Right atrium auricular region (tissue), 2 donors: ENCODE data around the gene RHOB. TPM values are rescaled to one million over a fixed set of nuclear protein-coding genes. Genes with fewer than 3 reads are reported as not detected.

Source experiments
- DNase-seq: peaks from one replicate; pipeline ENCODE4 v3.0.0-alpha.2; 2019; ENCODE audit warnings: low spot score
- H3K27ac ChIP-seq, 2 donors: fragments of 200-600 bp; sonication (generic); 1 replicate in 1 of 2; 2 replicates in 1 of 2; pipeline ENCODE4 v1.5.1; 2016 to 2019
- H3K27me3 ChIP-seq, 2 donors: fragments of 200-600 bp; sonication (generic); one replicate each; pipeline versions ENCODE4 v1.5.1 to v1.6.0; 2017 to 2019
- H3K36me3 ChIP-seq: fragments of 200-600 bp; sonication (generic); one replicate; pipeline ENCODE4 v1.5.1; 2016
- H3K4me1 ChIP-seq, 2 donors: fragments of 200-600 bp; sonication (generic); one replicate each; pipeline versions ENCODE4 v1.5.1 to v1.6.0; 2017 to 2019
- H3K4me3 ChIP-seq, 2 donors: fragments of 200-600 bp; sonication (generic); 1 replicate in 1 of 2; 2 replicates in 1 of 2; pipeline ENCODE4 v1.5.1; 2017 to 2019; ENCODE audit warnings: mild to moderate bottlenecking in 1 of 2, moderate library complexity in 1 of 2
- H3K9me3 ChIP-seq, 2 donors: fragments of 200-600 bp; sonication (generic); one replicate each; pipeline ENCODE4 v1.5.1; 2019
- total RNA-seq, 2 donors: library from RNA; depleted of rRNA; stranded (reverse); fragments of >200 nt; gene quantifications; one replicate each; pipeline ENCODE4 v1.1.0, GENCODE V29; 2016
- TF ChIP-seq, protein P1 (sequence below), 2 donors: fragments of 200-600 bp; sonication (generic); IDR thresholded peaks; one replicate each; pipeline ENCODE4 v1.5.1; 2019; ENCODE audit warnings: antibody characterized with exemption in 2 of 2

The RHOB gene
- total RNA-seq, 2 donors from 2014 or later = 471 to 664 TPM

DNA sequence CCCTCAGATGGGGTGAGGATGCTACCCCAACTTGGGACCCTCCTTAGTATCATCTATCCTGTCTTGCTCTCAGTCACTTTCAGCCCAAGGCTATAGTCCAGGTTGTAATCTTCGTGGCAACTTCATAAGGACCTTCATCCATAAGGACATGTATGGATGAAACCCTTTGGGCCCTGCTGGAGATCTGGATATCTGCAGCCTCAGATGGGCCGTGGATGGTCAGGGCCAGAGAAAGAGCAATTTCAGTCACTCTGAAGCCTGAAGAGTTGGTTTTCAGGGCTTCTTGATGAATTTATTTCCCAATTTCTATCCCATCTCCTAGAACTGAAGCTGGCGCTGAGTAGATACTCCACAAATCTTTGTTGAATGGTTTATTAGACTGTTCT lies 28.7 kb downstream of the RHOB start:
- peak overlapping the region; percentile 19 to 35 for H3K27ac ChIP-seq
- no peaks in the 10 kb centered on the region for H3K36me3 ChIP-seq
- DNase-seq = no peak
- H3K9me3 ChIP-seq = no peaks in the 10 kb centered on the region
- TF ChIP-seq, protein P1, sequence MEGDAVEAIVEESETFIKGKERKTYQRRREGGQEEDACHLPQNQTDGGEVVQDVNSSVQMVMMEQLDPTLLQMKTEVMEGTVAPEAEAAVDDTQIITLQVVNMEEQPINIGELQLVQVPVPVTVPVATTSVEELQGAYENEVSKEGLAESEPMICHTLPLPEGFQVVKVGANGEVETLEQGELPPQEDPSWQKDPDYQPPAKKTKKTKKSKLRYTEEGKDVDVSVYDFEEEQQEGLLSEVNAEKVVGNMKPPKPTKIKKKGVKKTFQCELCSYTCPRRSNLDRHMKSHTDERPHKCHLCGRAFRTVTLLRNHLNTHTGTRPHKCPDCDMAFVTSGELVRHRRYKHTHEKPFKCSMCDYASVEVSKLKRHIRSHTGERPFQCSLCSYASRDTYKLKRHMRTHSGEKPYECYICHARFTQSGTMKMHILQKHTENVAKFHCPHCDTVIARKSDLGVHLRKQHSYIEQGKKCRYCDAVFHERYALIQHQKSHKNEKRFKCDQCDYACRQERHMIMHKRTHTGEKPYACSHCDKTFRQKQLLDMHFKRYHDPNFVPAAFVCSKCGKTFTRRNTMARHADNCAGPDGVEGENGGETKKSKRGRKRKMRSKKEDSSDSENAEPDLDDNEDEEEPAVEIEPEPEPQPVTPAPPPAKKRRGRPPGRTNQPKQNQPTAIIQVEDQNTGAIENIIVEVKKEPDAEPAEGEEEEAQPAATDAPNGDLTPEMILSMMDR (IDR thresholded peaks at IDR 0.05) = no peak
- H3K4me1 ChIP-seq = peaks cover 0 to 7% of the 10 kb centered on the region in 2 donors
- H3K4me3 ChIP-seq = no peak overlapping the region
- no peaks in the 10 kb centered on the region for H3K27me3 ChIP-seq

DNA sequence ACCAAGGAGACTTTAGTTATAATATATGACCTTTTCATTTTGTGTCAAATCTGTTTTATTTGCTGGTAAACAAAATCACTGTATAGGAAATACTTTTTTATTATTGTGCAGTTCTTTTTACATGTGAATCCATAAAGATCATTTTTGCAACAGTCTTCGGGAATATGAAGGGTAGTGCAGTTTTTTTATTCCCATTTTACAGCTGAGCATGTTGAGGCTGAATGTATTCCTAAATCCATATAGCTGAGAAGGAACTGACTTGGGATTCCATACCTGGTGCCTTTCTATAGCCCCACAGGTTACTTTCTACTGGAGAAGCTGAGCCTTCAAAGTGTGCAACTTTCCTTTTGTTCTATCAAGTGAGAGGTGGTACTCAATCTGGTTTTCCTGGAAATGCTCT lies 29.6 kb downstream of the RHOB start:
- TF ChIP-seq, protein P1 (IDR thresholded peaks at IDR 0.05) = no peak
- no peak overlapping the region for H3K27ac ChIP-seq

DNA sequence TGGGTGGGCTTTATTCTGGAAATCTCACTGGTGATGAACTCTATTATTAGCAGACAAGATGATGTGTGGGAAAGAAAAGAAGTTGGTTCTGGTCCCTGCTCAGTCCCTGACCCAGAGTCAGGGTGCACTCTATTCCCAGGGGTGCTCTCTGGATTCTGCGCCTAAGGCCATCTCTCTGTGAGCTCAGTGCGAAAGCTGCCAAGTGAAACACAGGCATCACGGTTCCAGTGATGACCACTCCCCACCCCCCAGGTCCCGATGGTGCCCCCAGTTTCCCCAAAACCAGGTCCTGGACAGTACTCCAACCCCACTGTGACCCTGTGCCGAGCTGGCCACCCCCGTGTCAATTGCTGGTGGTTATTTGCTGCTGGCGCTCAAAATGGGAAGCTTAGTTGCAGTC lies 30.1 kb downstream of the RHOB start:
- H3K4me3 ChIP-seq = no peak overlapping the region
- H3K9me3 ChIP-seq = no peaks in the 10 kb centered on the region
- no peaks in the 10 kb centered on the region for H3K27me3 ChIP-seq
- H3K27ac ChIP-seq = no peak overlapping the region
- TF ChIP-seq, protein P1 (IDR thresholded peaks at IDR 0.05) = no peak
- peaks cover 0 to 7% of the 10 kb centered on the region in 2 donors for H3K4me1 ChIP-seq
- no peak for DNase-seq
- no peaks in the 10 kb centered on the region for H3K36me3 ChIP-seq

More for the DNA sequence above, 29.6 kb downstream of the RHOB start:
- no peak for DNase-seq
- no peaks in the 10 kb centered on the region for H3K36me3 ChIP-seq
- no peaks in the 10 kb centered on the region for H3K27me3 ChIP-seq
- H3K4me1 ChIP-seq = peaks cover 0 to 7% of the 10 kb centered on the region in 2 donors
- no peaks in the 10 kb centered on the region for H3K9me3 ChIP-seq
- no peak overlapping the region for H3K4me3 ChIP-seq

DNA sequence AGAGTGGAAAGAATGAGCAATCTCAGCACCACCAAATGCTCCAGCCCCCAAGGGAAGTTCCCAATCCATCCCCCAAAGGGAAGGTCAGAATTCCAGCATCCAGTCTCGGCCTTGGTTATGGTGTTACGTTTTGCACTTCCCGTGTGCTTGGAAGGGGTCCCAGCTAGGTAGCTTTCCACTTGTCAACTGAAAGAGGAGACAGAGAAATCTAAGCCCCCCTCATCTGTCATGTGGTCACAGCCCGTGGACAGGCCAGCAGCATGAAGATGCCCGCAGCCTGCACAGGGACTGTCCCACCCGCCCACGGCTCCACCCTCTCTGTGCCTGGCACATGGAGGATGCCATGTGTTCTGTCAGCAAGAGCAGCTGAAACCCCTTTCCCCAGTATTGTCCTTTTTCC lies 32.1 kb downstream of the RHOB start:
- peak; percentile 42 for DNase-seq
- TF ChIP-seq, protein P1 (IDR thresholded peaks at IDR 0.05) = no peak
- Histone ChIP-seq H3K4me3 (no peak overlapping the region), H3K27me3 (no peaks in the 10 kb centered on the region), H3K9me3 (no peaks in the 10 kb centered on the region), H3K27ac (no peak overlapping the region), H3K36me3 (no peaks in the 10 kb centered on the region), H3K4me1 (peaks cover 0 to 18% of the 10 kb centered on the region in 2 donors)

DNA sequence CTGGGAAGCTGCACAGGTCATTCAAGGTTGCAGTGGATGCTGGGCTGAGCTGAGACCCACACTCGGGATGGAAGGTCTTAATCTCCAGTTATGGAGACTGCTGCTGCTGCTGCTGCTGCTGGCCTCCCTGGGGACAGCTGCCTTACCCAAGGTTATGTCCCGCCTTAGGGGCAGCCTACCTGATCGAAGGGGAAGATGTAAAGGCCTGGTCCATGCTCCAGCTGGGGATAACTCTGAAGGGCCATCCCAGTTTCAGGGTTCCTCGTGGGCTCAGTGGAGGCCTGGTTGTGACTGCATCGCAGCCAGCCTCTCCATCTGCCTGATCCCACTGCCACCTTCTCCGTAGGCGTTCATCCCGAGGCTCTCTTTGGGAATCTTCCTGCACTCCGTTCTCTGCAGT lies 33.0 kb downstream of the RHOB start:
- H3K9me3 ChIP-seq = no peaks in the 10 kb centered on the region
- DNase-seq = no peak
- H3K27me3 ChIP-seq = no peaks in the 10 kb centered on the region
- H3K36me3 ChIP-seq = no peaks in the 10 kb centered on the region
- no peak overlapping the region for H3K27ac ChIP-seq
- no peak overlapping the region for H3K4me3 ChIP-seq
- peaks cover 0 to 24% of the 10 kb centered on the region in 2 donors for H3K4me1 ChIP-seq
- TF ChIP-seq, protein P1 (IDR thresholded peaks at IDR 0.05) = no peak

DNA sequence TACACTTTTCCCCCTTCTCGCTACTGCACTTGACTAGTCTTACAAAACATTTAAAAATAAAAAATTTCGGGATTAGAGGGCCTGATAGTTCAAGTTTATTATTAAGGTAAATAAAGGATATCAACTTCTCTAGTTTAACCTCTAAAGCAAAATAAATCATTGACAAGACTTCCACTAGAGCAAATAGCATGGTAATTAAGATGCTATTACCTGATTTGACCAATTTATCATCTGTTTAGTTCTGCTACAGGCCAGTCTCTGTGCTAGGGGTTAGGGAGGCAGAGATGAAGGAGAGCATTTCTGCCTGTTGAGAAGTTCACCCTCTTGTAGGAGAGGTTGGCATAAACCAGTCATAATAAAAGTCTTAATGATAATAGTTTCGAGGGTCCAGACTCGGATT lies 34.0 kb downstream of the RHOB start:
- Histone ChIP-seq H3K27ac (no peak overlapping the region), H3K4me3 (no peak overlapping the region), H3K27me3 (no peaks in the 10 kb centered on the region), H3K36me3 (no peaks in the 10 kb centered on the region), H3K9me3 (no peaks in the 10 kb centered on the region), H3K4me1 (peaks cover 0 to 24% of the 10 kb centered on the region in 2 donors)
- TF ChIP-seq, protein P1 (IDR thresholded peaks at IDR 0.05) = no peak
- DNase-seq = no peak
